ENCODE results near the gene ZNF346. TPM values are rescaled to one million over a fixed set of nuclear protein-coding genes. Genes with fewer than 3 reads are reported as not detected.

The ZNF346 gene
- total and polyA plus RNA-seq, 2 of the 13 experiments (the other 11 are each of a cell fraction or from before 2014, with no cell fraction given): 8.6 to 19.4 TPM

GRCh38 chr5:177097016-177097985 lies 74.8 kb downstream of the ZNF346 start (continued):
- TF ChIP-seq, protein P1, sequence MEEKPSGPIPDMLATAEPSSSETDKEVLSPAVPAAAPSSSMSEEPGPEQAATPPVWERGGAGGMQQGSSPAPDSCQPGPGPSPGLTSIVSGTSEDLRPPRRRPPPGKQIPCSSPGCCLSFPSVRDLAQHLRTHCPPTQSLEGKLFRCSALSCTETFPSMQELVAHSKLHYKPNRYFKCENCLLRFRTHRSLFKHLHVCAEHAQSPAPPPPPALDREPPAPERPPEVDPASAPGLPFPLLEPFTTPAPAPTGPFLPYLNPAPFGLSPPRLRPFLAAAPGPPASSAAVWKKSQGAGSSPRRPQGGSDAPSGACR (CRISPR knock-in tag; IDR thresholded peaks at IDR 0.05): no peak
- TF ChIP-seq, protein P2, sequence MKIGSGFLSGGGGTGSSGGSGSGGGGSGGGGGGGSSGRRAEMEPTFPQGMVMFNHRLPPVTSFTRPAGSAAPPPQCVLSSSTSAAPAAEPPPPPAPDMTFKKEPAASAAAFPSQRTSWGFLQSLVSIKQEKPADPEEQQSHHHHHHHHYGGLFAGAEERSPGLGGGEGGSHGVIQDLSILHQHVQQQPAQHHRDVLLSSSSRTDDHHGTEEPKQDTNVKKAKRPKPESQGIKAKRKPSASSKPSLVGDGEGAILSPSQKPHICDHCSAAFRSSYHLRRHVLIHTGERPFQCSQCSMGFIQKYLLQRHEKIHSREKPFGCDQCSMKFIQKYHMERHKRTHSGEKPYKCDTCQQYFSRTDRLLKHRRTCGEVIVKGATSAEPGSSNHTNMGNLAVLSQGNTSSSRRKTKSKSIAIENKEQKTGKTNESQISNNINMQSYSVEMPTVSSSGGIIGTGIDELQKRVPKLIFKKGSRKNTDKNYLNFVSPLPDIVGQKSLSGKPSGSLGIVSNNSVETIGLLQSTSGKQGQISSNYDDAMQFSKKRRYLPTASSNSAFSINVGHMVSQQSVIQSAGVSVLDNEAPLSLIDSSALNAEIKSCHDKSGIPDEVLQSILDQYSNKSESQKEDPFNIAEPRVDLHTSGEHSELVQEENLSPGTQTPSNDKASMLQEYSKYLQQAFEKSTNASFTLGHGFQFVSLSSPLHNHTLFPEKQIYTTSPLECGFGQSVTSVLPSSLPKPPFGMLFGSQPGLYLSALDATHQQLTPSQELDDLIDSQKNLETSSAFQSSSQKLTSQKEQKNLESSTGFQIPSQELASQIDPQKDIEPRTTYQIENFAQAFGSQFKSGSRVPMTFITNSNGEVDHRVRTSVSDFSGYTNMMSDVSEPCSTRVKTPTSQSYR (CRISPR knock-in tag; IDR thresholded peaks at IDR 0.05; ENCODE audit: borderline replicate concordance): no peak
- TF ChIP-seq FIP1L1 (IDR thresholded peaks at IDR 0.05; ENCODE audit: borderline replicate concordance, insufficient read depth, low read depth, low read length) (no peak), THAP11 (CRISPR knock-in tag; IDR thresholded peaks at IDR 0.05) (no peak), TARDBP (CRISPR knock-in tag; IDR thresholded peaks at IDR 0.05) (0 out of 2 replicates have a peak, but pooled peaks have one; percentile 49), NFKB2 (CRISPR knock-in tag; IDR thresholded peaks at IDR 0.05; ENCODE audit: borderline replicate concordance) (no peak), ZNF430 (CRISPR knock-in tag; IDR thresholded peaks at IDR 0.05) (no peak), RARA (CRISPR knock-in tag; IDR thresholded peaks at IDR 0.05) (peak; percentile 50; the same call in 1 of the 2 replicates), GABPB1 (CRISPR knock-in tag; IDR thresholded peaks at IDR 0.05) (peak; percentile 27; the same call in 1 of the 2 replicates), IRF2 (CRISPR knock-in tag; IDR thresholded peaks at IDR 0.05) (no peak), MNT (IDR thresholded peaks at IDR 0.05) (no peak), ZNF337 (CRISPR knock-in tag; IDR thresholded peaks at IDR 0.05; ENCODE audit: borderline replicate concordance, low read depth) (no peak), MIXL1 (CRISPR knock-in tag; IDR thresholded peaks at IDR 0.05) (no peak), RFX3 (CRISPR knock-in tag; IDR thresholded peaks at IDR 0.05) (no peak)
- TF ChIP-seq, protein P3, sequence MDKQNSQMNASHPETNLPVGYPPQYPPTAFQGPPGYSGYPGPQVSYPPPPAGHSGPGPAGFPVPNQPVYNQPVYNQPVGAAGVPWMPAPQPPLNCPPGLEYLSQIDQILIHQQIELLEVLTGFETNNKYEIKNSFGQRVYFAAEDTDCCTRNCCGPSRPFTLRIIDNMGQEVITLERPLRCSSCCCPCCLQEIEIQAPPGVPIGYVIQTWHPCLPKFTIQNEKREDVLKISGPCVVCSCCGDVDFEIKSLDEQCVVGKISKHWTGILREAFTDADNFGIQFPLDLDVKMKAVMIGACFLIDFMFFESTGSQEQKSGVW (CRISPR knock-in tag; IDR thresholded peaks at IDR 0.05; ENCODE audit: borderline replicate concordance): no peak
- TF ChIP-seq, protein P4, sequence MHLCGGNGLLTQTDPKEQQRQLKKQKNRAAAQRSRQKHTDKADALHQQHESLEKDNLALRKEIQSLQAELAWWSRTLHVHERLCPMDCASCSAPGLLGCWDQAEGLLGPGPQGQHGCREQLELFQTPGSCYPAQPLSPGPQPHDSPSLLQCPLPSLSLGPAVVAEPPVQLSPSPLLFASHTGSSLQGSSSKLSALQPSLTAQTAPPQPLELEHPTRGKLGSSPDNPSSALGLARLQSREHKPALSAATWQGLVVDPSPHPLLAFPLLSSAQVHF (CRISPR knock-in tag; IDR thresholded peaks at IDR 0.05): no peak
